Measurements from ENCODE around the gene FER.
"Not testable (repeated sequence)": the region's sequence is repeated elsewhere in the genome, so short reads cannot be mapped to it uniquely, and the experiment has no call there.

The FER gene

DNA sequence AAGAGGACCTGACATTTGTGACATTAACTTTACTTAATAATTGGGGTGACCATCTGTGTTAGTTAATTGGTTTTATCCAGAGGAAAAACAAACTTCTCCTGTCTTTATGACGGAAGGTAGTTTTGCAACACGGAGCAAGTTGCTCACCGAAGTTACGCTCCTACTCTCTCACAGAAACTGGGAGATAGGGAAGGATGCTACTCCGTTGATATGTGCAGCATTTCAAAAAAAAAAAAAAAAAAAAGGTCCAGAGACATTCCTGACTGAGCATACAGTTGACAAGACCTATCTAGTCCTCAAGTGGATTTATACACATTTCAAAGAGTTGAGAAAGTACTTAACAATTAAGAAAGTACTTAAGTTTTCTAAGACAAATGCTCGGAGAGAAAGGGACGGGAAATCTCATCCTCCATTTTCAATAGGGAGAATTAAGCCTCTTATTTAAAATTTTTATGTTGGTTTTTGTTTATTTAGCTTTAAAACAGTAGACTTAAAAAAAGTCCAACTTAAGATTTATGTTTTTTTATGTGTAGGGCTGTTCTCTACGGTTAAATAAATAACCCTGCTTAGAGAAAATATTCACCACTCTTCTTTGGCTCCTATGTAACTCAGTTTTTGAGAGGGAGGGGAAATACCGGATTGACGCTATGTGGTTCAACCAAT, 455 bp upstream of the FER start:
- no peak for DNase-seq (ENCODE audit: low read depth in 2 of 2, low spot score in 1 of 2)

DNA sequence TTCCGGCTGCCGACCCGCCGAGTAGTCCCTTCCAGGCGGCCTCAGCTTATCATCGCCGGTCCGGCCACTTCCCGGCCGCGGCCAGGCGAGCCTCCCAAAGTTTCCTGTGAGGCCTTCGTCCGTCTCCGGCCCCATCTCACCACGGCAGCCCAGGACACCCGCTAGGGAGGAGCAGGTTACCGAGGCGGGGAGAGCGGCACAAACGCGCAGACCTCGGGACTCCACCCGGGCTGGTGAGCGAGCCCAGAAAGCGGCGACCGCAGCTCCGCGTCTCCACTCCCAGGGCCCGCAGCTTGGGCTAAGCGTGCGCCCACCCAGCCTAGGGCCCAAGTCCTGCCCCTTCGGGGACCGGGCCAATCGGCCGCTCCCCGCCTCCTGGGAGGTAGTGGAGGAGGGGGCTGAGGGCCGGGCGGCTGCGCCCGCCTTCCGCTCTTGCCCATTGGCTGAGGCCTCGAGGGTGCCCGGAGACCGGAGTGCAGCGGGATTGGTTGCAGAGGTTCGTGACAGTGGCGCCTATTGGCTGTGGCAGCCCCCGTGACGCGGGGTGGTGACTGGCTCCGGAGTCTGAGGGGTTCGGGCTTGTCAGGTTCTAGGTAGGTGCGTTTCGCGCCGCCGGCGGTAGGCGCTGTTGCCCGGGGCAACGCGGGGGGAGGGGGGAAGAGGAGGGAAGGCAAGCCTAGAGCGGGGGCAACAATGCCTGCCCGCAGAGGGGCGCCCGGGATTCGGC, 867 bp downstream of the FER start:
- DNase-seq (ENCODE audit: low read depth in 2 of 2, low spot score in 1 of 2) = peak; percentile 95

DNA sequence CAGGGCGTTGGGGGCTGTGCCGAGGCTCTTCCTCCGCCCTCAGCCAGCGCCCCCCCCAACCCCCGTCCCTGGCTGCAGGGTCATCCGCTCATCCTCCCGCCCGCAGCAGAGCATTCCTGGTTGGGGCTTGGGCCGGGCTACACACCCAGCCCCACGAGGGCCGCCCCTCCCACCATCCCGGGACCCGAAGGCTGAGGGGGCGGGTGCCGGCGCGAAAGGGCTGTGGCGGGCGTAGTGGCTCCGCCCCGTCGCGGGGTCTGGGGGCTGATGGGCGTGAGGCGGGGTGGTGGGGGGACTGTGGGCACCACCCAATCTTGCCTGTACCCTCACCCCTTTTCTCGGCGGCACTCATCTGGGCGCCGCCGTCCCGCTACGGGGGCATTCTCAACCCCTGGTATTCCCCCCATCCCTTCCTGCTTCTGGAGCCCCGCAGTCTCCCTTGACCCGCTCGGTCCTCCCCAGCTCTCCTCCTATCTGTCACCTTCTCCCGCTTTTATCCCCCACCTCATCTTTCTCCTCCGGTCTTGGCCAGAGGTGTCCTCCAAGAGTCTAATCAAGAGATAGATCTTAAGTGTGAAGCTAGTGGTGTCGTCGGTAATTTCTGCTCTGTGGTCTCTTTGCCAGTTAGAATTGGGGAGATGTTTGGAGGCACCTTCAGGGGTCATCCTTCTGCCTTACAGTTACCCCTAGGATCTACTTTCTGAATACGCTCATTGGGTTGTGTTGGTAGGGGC, 1.6 kb downstream of the FER start:
- DNase-seq (ENCODE audit: low read depth in 2 of 2, low spot score in 1 of 2) = no peak

DNA sequence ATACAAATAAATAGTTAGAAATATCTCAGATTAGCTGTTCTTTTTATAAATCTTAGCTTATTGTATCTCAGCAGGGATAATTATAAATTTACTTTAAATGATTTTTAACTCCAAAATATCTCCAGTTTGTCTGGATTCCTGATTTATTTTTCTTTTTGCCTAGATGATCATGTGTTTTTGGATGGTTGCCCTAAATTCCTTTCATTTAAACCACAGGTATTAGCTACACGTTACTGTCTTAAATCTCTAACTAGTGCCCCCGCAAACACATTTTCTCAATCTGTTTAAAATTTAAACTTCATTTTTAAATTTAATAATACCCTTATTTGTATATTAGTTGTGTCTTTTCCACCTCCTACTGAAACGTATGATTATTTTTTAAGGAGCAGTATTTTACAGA, 5.6 kb downstream of the FER start:
- DNase-seq (ENCODE audit: low read depth in 2 of 2, low spot score in 1 of 2) = no peak

DNA sequence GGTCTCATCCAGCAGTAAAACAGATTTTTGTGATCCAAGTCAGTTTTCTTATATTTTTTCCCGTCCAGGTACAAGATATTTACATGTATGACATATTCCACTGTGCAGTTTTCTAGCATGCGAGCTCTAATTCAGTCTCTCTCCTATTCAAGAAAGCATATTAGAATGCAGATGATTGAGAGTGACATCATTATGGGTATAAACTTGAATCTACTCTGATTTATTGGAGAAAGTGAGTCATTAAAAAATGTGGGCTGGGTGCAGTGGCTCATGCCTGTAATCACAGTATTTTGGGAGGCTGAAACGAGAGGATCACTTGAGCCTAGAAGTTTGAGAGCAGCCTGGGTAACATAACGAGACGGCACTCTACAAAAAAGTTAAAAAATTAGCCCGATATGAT, 6.2 kb downstream of the FER start:
- DNase-seq (ENCODE audit: low read depth in 2 of 2, low spot score in 1 of 2) = no peak

DNA sequence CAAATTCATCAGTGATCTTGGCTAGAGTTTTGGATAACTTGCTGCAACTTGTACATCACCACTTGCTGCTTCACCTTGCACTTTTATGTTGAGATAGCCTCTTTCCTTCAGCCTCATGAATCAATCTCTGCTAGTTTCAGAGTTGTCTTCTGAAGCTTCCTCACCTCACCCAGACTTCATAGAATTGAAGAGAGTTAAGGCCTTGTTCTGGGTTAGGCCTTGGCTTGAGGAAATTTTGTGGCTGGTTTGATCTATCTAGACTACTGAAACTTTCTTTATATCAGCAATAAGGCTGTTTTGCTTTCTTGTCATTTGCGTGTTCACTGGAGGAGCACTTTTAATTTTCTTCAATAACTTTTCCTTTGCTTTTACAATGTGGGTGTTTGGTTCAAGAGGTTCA, 12.8 kb downstream of the FER start:
- no peak for DNase-seq (ENCODE audit: low read depth in 2 of 2, low spot score in 1 of 2)

DNA sequence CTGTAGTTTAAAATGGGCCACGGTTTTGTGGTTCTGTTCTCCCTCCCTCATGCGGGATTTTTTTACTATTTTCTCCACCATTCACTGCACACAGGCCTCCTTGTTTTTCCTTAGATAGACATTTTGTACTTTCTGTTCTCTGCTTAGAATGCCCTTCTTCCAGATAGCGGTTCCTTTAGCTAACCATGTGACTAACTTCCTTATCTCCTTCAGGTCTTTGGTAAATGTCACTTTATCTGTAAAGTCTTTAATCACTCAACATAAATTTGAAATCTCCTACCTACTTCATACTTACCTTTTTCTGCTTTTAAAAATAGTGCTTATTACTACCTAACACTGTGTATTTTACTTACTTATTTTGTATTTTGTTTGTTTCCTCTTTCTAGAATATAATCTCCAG, 15.0 kb downstream of the FER start:
- no peak for DNase-seq (ENCODE audit: low read depth in 2 of 2, low spot score in 1 of 2)

DNA sequence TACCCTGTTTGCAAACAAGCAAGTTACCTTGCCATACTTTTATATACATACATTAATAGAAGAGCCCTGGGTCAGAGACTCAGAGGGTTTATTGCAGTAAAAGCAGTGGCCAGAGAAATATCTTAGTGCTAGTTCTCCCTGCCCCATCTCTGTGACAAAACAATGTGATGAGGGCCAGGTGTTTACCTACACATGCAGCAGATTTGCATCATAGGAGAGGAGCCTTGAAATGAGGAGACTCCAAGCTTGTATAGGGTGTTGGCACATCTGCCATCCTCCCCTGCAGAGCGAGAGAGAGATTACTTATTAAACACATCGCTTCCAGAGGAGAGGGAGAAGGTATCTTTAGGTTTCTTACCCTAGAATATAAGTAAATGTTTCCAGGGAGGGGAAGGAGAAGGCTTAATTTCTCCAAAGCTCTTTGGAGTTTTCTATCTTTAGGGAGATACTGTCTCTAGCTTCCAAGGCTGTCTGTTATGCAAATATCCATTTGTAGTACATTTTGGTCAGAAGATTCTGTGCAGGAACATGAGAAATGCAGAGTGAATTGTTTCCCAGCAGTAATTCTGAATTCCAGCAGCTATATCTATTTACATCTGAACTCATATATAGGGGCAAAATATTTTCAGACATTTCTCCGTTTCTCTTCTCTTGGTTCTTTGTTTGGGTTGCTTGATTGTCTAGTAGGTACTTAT, 15.7 kb downstream of the FER start:
- DNase-seq (ENCODE audit: low read depth in 2 of 2, low spot score in 1 of 2) = no peak

DNA sequence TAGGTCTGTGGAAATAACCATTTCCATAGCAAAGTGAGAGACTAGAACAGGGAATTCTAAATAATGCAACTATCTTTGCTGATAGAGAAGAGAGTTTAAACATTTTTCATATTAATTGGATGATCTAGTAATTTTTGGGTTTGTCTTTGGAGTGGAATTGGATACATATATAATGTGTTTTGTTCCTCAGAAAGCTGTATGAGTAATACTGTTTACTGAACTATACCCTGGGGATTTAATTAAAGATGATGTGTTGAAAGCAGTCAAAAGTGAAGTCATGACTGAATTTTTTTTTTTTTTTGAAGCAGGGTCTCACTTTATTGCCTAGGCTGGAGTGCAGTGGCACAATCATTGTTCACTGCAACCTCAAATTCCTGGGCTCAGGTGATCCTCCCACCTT, 17.9 kb downstream of the FER start:
- no peak for DNase-seq (ENCODE audit: low read depth in 2 of 2, low spot score in 1 of 2)

DNA sequence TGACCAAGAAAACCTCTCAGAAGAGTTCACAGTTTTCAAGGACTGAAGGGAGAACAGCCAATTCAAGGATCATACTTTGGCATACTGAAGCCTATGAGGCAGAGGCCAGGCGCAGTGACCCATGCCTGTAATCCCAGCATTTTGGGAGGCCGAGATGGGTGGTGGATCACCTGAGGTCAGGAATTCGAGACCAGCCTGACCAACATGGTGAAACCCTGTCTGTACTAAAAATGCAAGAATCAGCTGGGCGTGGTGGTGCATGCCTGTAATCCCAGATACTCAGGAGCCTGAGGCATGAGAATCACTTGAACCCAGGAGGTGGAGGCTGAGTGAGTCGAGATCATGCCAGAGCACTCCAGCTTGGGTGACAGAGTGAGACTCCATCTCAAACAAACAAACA, 19.2 kb downstream of the FER start:
- DNase-seq (ENCODE audit: low read depth in 2 of 2, low spot score in 1 of 2) = not testable (repeated sequence)

DNA sequence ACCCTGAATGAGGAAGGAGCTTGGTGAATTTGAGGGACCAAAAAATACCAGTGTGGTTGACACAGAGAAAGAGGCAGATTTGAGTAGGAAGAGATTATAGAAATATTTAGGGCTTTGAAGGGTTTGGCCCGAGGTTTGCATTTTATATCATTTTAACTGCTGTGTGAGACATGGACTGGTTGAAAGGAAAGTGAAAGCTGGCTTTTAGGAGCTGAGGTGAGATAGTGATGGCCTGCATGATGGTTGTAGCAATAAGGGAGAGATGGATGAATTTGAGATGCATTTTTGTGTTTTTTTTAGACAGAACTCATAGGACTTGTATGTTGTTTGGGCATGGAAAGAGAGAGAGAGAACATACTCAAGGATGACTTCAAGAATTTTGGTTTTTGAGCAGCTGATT, 21.7 kb downstream of the FER start:
- DNase-seq (ENCODE audit: low read depth in 2 of 2, low spot score in 1 of 2) = no peak

DNA sequence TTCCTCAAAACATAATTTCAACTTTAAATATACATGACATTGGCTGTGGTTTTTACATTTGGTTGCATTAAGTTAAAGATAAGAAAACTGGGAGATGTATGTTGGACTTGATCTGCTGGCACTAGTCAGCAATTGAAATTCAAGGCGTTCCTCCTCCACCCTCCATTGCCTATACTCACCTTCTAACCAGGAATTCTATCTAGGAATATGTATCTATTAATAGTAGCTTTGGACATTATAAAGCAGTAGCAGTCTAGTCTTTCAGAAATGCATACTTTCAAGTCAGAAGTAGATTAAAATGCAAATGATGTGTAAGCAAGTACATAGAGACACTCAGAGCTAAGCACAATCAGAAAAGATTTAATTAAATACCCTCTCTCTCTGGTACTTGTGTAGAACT, 24.9 kb downstream of the FER start:
- DNase-seq (ENCODE audit: low read depth in 2 of 2, low spot score in 1 of 2) = no peak

DNA sequence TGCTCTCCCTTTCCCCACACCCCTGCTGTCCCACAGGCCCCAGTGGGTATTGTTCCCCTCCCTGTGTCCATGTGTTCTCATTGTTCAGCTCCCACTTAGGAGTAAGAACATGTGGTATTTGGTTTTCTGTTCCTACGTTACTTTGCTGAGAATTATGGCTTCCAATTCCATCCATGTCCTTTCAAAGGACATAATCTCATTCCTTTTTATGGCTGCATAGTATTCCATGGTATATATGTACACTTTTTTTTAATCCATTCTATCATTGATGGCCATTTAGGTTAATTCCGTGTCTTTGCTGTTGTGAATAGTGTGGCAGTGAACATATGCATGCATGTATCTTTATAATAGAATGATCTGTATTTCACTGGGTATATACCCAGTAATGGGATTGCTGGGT, 25.6 kb downstream of the FER start:
- DNase-seq (ENCODE audit: low read depth in 2 of 2, low spot score in 1 of 2) = no peak

DNA sequence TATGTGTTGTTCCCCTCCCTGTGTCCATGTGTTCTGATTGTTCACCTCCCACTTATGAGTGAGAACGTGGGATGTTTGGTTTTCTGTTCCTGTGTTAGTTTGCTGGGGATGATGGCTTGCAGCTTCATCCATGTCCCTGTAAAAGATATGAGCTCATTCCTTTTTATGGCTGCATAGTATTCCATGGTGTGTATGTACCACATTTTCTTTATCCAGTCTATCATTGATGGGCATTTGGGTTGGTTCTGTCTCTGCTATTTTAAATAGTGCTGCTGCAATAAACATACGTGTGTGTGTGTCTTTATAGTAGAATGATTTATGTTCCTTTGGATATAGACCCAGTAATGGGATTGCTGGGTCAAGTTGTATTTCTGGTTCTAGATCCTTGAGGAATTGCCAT, 26.4 kb downstream of the FER start:
- DNase-seq (ENCODE audit: low read depth in 2 of 2, low spot score in 1 of 2) = not testable (repeated sequence)

DNA sequence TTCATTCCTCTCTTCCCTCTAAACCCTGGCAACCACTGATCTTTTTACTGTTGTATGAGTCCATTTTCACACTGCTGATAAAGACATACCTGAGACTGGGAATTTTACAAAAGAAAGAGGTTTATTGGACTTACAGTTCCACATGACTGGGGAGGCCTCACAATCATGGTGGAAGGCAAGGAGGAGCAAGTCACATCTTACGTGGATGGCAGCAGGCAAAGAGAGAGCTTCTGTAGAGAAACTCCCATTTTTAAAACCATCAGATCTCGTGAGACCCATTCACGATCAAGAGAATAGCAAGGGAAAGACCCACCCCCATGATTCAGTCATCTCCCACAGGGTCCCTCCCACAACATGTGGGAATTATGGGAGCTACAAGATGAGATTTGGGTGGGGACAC, 29.9 kb downstream of the FER start:
- not testable (repeated sequence) for DNase-seq (ENCODE audit: low read depth in 2 of 2, low spot score in 1 of 2)

DNA sequence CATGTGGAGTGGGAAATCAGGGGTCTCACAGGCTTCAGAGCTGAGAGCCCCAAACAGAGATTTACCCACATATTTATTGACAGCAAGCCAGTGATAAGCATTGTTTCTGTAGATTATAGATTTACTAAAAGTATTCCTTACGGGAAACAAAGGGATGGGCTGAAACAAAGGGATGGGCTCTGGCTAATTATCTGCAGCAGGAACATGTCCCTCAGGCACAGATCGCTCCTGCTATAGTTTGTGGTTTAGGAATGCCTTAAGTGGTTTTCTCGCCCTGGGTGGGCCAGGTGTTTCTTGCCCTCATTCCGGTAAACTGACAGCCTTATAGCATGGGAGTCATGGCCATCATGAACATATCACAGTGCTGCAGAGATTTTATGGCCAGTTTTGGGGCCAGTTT, 36.9 kb downstream of the FER start:
- DNase-seq (ENCODE audit: low read depth in 2 of 2, low spot score in 1 of 2) = not testable (repeated sequence)

DNA sequence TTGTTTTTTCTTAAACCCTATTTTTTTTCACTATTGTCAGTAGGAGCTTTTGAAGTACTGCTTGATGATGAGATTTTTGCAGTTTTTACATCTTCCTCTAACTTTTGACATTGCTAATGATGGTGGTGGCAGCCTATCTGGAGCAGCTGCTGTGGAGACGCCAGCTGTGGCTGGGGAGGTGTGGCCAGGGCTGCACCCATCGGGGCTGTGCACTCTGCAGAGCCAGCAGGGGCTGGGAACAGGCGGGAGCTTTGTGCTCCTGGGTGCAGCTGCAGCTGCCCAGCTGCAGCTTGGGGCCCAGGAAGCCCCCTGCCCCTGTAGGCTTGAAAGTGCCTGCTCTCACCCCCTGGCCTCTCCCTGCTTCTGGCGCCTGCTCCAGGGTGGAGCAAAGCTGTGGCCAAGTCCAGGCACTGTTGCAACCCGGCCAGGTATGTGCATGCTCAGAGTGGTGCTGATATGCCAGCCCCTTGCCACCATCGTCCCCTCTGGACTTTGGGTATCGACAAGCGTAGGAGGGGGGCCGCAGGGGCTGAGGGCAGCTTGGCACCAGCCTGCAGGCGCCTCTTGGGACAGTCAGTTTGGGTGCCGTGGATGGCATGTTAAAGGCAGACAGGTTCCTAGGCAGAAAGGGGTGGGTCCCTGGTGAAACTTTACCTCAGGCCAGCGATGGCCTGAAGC, 39.2 kb downstream of the FER start:
- no peak for DNase-seq (ENCODE audit: low read depth in 2 of 2, low spot score in 1 of 2)

DNA sequence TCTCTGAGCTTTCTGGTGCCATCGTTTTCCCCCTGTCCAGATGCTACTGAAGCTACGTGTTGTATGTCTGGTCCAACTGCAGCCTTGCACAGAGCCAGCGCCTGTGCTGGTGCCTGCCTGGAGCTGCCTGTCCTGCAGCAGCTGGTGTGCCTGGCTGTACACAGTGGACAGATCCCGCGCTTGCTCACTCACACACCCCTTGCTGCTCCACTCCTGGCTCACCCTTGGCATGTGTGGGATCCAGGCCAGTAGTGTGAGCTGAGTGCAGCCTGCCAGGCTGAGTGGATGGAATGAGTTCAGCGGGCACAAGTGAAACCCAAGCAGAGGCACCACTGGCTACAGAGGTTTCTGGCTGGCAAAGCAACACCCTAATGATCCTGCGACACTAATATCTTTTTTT, 40.4 kb downstream of the FER start:
- DNase-seq (ENCODE audit: low read depth in 2 of 2, low spot score in 1 of 2) = no peak

DNA sequence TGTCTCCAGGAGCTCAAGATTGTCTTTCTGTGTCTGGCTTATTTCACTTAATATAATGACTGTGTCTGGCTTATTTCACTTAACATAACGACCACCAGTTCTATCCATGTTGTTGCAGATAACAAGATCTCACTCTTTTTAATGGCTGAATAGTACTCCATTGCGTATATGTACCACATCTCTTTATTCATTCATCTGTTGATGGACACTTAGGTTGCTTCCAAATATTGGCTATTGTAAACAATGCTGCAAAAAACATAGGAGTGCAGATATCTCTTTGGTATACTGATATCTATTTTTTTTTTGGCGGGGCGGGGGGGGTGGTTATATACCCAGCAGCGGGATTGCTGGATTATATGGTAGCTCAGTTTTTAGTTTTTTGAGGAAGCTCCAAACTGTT, 45.5 kb downstream of the FER start:
- no peak for DNase-seq (ENCODE audit: low read depth in 2 of 2, low spot score in 1 of 2)

DNA sequence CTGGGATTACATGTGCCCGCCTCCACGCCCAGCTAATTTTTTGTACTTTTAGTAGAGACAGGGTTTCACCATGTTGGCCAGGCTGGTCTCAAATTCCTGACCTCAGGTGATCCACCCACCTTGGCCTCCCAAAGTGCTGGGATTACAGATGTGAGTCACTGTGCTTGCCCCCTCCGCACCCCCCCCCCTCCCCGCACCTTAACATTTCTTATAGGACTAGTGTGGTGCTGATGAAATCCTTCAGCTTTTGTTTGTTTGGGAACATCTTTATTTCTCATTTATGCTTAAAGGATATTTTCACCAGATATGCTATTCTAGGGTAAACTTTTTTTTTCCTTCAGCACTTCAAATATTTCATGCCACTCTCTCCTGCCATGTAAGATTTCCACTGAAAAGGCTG, 46.7 kb downstream of the FER start:
- DNase-seq (ENCODE audit: low read depth in 2 of 2, low spot score in 1 of 2) = not testable (repeated sequence)

DNA sequence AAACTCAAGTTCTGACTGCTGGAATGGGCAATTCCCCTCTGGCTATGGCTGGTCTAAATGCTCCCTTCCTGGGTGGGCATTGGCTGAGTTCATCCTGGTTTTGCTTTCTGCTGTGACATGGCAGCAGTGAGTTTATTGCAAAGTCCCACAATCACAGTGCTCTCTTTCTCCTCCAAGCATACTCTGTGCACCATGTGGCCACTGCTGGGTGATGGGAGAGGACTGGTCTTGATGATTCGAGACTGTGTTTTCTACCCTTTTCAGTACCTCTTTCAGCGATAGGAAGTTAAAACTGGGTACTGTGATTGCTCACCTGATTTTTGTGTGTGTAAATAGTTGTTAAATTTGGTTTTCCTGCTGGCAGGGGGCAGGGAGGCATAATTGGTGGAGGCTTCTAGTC, 49.7 kb downstream of the FER start:
- DNase-seq (ENCODE audit: low read depth in 2 of 2, low spot score in 1 of 2) = no peak

All from stimulated activated CD8-positive, alpha-beta memory T cell treated with anti-CD3 and anti-CD28 coated beads, Interleukin-4, amount 100 ng/mL, for 1 hour (primary cell).